Measurements from ENCODE around the gene PDE6D. TPM values are rescaled to one million over a fixed set of nuclear protein-coding genes. Genes with fewer than 3 reads are reported as not detected.

Gene PDE6D
- total RNA-seq, 1 donor = 19.2 TPM

DNA sequence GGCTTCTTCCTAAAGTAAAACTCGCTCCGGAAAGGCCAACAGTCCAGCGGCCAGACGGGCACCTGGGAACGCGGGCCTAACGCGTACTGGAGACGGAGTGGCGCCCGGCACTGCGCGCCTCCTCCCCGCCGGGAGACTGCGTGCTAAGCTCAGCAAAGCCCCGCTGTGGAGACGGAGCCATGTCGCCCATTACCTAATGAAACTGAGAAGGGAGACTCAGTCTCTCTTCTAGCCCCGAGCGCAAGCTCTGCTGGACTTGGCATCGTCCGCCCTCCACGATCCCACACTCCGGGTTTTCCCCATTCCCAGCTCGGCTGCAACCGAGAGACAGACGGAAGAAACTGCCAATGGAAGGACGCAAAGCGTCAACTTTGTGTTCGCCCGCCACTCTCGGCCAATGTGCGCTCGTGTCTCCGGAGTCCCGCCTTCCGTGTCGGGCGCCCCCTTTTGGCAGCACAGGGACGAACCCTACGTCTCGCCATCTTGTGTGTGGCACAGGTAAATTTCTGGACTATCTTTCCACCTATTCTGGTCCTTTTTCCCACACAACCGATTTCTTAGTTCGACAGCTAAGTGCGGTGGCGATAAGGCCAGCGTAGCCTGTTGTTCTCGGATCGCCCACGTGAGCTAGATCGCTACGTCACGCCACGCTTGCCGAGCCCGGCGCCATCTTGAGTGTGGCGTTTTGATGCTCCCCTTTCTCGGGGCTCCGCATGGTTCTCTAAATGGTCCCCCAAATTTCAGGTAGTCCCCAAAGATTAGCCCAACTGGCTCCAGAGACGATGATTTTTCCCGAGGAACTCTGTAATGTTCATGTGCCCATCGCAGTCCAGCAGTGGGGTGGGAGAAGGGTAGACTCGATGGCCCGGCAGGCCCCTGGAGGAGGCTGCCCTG lies 74.1 kb downstream of the PDE6D start:
- peaks cover 41% of the 10 kb centered on the region for H3K79me2 ChIP-seq (ENCODE audit: insufficient read depth, low read length)
- peaks cover 21% of the 10 kb centered on the region for H4K20me1 ChIP-seq (ENCODE audit: insufficient read depth, low read length)
- peak overlapping the region; percentile 99 for H2AFZ ChIP-seq (ENCODE audit: low read length)
- peak; percentile 100 for DNase-seq (ENCODE audit: insufficient read length, low spot score, missing footprints)
- no peaks in the 10 kb centered on the region for H3K9me3 ChIP-seq (ENCODE audit: low read depth, low read length)
- peak overlapping the region; percentile 83 for H3K4me2 ChIP-seq (ENCODE audit: insufficient read depth, low read length)
- peak; percentile 99 for TF ChIP-seq CTCF (IDR thresholded peaks at IDR 0.05; ENCODE audit: extremely low read depth, low read depth, low read length)
- H3K4me1 ChIP-seq (ENCODE audit: insufficient read depth, low read length) = peaks cover 17% of the 10 kb centered on the region
- H3K27ac ChIP-seq (ENCODE audit: low read depth, low read length) = peak overlapping the region; percentile 99
- peak overlapping the region; percentile 90 for H3K4me3 ChIP-seq (ENCODE audit: insufficient read depth, low read length)
- peaks cover 7% of the 10 kb centered on the region for H3K36me3 ChIP-seq (ENCODE audit: insufficient read depth, low read length)
- H3K27me3 ChIP-seq (ENCODE audit: insufficient read depth, low read length) = no peaks in the 10 kb centered on the region

DNA sequence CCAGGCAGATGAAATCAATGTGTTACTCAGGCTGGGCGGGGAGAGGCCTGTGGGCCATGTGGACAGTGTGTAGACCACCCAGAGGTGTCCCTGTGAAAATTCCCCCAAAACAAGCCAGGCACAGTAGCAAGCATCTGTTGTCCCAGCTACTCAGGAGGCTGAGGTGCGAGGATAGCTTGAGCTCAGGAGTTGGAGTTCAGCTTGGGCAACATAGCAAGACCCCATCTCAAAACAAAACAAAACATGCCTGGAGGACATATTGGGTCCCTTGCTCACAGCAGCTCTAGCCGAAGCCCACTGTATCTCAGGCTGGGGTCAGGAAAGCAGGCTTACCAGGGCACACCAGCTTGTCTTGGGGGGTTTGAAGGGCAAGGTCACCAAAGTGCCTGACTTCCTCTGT lies 77.1 kb downstream of the PDE6D start:
- DNase-seq (ENCODE audit: insufficient read length, low spot score, missing footprints) = no peak
- Histone ChIP-seq H3K4me1 (ENCODE audit: insufficient read depth, low read length) (peaks cover 15% of the 10 kb centered on the region), H3K36me3 (ENCODE audit: insufficient read depth, low read length) (no peaks in the 10 kb centered on the region), H3K4me2 (ENCODE audit: insufficient read depth, low read length) (no peak overlapping the region), H3K79me2 (ENCODE audit: insufficient read depth, low read length) (peaks cover 13% of the 10 kb centered on the region), H3K4me3 (ENCODE audit: insufficient read depth, low read length) (no peak overlapping the region), H4K20me1 (ENCODE audit: insufficient read depth, low read length) (no peaks in the 10 kb centered on the region), H2AFZ (ENCODE audit: low read length) (no peak overlapping the region), H3K27ac (ENCODE audit: low read depth, low read length) (no peak overlapping the region), H3K27me3 (ENCODE audit: insufficient read depth, low read length) (no peaks in the 10 kb centered on the region), H3K9me3 (ENCODE audit: low read depth, low read length) (no peaks in the 10 kb centered on the region)
- TF ChIP-seq CTCF (IDR thresholded peaks at IDR 0.05; ENCODE audit: extremely low read depth, low read depth, low read length) = no peak

GRCh38 chr2:231701456-231702373 lies 79.4 kb downstream of the PDE6D start:
- no peak overlapping the region for H3K27ac ChIP-seq (ENCODE audit: low read depth, low read length)
- peak overlapping the region; percentile 17 for H3K4me3 ChIP-seq (ENCODE audit: insufficient read depth, low read length)
- no peaks in the 10 kb centered on the region for H3K27me3 ChIP-seq (ENCODE audit: insufficient read depth, low read length)
- TF ChIP-seq CTCF (IDR thresholded peaks at IDR 0.05; ENCODE audit: extremely low read depth, low read depth, low read length) = no peak
- peak; percentile 87 for DNase-seq (ENCODE audit: insufficient read length, low spot score, missing footprints)
- no peaks in the 10 kb centered on the region for H3K36me3 ChIP-seq (ENCODE audit: insufficient read depth, low read length)
- no peaks in the 10 kb centered on the region for H3K9me3 ChIP-seq (ENCODE audit: low read depth, low read length)
- H3K79me2 ChIP-seq (ENCODE audit: insufficient read depth, low read length) = peaks cover 7% of the 10 kb centered on the region
- H3K4me1 ChIP-seq (ENCODE audit: insufficient read depth, low read length) = peaks cover 15% of the 10 kb centered on the region
- H4K20me1 ChIP-seq (ENCODE audit: insufficient read depth, low read length) = no peaks in the 10 kb centered on the region
- peak overlapping the region; percentile 36 for H3K4me2 ChIP-seq (ENCODE audit: insufficient read depth, low read length)
- peak overlapping the region; percentile 42 for H2AFZ ChIP-seq (ENCODE audit: low read length)
